ENCODE measurements around the gene ISYNA1.

The ISYNA1 gene

DNA sequence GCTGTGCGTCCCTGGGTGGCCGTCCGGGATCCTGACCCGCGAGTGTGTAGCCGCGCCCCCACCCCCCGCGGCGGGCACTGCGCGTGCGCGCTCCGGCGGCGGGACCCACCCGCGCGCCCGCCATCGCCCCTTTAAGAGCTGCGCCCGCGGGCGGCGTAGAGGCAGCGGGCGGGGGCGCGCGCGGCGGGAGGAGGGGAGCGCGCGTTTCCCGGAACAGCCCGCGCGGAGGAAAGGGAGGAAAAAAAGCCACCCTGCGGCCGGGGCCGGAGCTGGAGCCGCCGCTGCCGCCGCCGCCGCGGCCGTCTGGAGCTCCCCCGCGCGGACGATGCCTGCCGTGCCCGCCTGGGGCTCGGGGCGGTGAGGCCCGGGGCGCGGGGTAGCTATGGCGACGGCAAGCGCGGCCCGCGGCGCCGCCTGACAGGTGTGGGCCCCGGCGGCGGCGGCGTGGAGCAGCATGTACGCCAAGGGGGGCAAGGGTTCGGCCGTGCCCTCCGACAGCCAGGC, 18.7 kb downstream of the ISYNA1 start, which contains the start of gene SSBP4:
Gene SSBP4, plus strand, starts transcription at position 204 of the 504 bp plus-strand sequence. Its CDS starts 251 bp downstream, at position 455.
- H3K36me3 ChIP-seq (ENCODE audit: control insufficient read depth, insufficient read depth, low read length) = no peaks in the 10 kb centered on the region
- no peaks in the 10 kb centered on the region for H3K27me3 ChIP-seq (replicated peaks; ENCODE audit: control insufficient read depth, insufficient read depth, low read length)
- peak within 1 kb of the TSS; percentile 76 for H3K4me3 ChIP-seq (replicated peaks; ENCODE audit: low read depth, low read length)
- no peak for TF ChIP-seq CTCF (IDR thresholded peaks at IDR 0.05; ENCODE audit: insufficient read depth, low read length, poor library complexity, severe bottlenecking)
- peak; percentile 84 for DNase-seq (ENCODE audit: extremely low read depth, insufficient read length)

- peak; percentile 60 for DNase-seq (ENCODE audit: extremely low read depth, insufficient read length)
- TF ChIP-seq CTCF (IDR thresholded peaks at IDR 0.05; ENCODE audit: insufficient read depth, low read length, poor library complexity, severe bottlenecking) = no peak
- Histone ChIP-seq H3K4me3 (replicated peaks; ENCODE audit: low read depth, low read length) (peak overlapping the region; percentile 48), H3K36me3 (ENCODE audit: control insufficient read depth, insufficient read depth, low read length) (no peaks in the 10 kb centered on the region), H3K27me3 (replicated peaks; ENCODE audit: control insufficient read depth, insufficient read depth, low read length) (no peaks in the 10 kb centered on the region)
Observed at GRCh38 chr19:18418483-18419194, 19.3 kb downstream of the ISYNA1 start.

- no peak for DNase-seq (ENCODE audit: extremely low read depth, insufficient read length)
- Histone ChIP-seq H3K4me3 (replicated peaks; ENCODE audit: low read depth, low read length) (peak overlapping the region; percentile 33), H3K36me3 (ENCODE audit: control insufficient read depth, insufficient read depth, low read length) (no peaks in the 10 kb centered on the region), H3K27me3 (replicated peaks; ENCODE audit: control insufficient read depth, insufficient read depth, low read length) (no peaks in the 10 kb centered on the region)
- no peak for TF ChIP-seq CTCF (IDR thresholded peaks at IDR 0.05; ENCODE audit: insufficient read depth, low read length, poor library complexity, severe bottlenecking)
Observed at GRCh38 chr19:18418029-18418482, 19.9 kb downstream of the ISYNA1 start.

GRCh38 chr19:18417250-18418028, 20.5 kb downstream of the ISYNA1 start:
- peak; percentile 76 for DNase-seq (ENCODE audit: extremely low read depth, insufficient read length)
- H3K27me3 ChIP-seq (replicated peaks; ENCODE audit: control insufficient read depth, insufficient read depth, low read length) = no peaks in the 10 kb centered on the region
- TF ChIP-seq CTCF (IDR thresholded peaks at IDR 0.05; ENCODE audit: insufficient read depth, low read length, poor library complexity, severe bottlenecking) = no peak
- peak overlapping the region; percentile 33 for H3K4me3 ChIP-seq (replicated peaks; ENCODE audit: low read depth, low read length)
- no peaks in the 10 kb centered on the region for H3K36me3 ChIP-seq (ENCODE audit: control insufficient read depth, insufficient read depth, low read length)

DNA sequence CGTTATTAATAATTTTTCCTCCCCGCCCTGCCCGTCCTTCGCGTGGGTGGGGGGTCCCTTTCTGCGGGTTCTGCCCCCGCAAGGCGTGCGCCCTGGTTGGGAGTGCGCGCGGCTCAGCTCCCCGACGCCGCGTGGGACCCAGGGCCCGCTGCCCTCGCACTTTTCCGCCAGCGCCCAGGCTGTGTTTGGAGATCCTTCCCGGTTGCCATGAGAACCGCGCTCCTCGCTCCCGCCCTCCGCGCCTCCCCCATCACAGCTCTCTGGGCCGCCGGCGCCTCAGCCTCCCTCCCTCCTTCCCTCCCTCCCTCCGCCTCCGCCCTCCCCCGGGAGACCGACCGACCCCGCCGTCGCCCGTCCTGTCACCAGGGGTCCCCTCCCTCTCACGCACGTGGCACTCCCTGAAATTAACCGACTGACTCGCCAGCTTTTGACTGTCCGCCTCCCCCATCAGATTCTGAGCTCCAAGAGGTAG, 21.1 kb downstream of the ISYNA1 start:
- H3K27me3 ChIP-seq (replicated peaks; ENCODE audit: control insufficient read depth, insufficient read depth, low read length) = no peaks in the 10 kb centered on the region
- peak; percentile 82 for DNase-seq (ENCODE audit: extremely low read depth, insufficient read length)
- TF ChIP-seq CTCF (IDR thresholded peaks at IDR 0.05; ENCODE audit: insufficient read depth, low read length, poor library complexity, severe bottlenecking) = no peak
- peak overlapping the region; percentile 33 for H3K4me3 ChIP-seq (replicated peaks; ENCODE audit: low read depth, low read length)
- H3K36me3 ChIP-seq (ENCODE audit: control insufficient read depth, insufficient read depth, low read length) = no peaks in the 10 kb centered on the region

Data from GM06990 (cell line).